Measurements from ENCODE around the gene C9orf152.
"Not testable (repeated sequence)": the region's sequence is repeated elsewhere in the genome, so short reads cannot be mapped to it uniquely, and the experiment has no call there.

The C9orf152 gene, protein sequence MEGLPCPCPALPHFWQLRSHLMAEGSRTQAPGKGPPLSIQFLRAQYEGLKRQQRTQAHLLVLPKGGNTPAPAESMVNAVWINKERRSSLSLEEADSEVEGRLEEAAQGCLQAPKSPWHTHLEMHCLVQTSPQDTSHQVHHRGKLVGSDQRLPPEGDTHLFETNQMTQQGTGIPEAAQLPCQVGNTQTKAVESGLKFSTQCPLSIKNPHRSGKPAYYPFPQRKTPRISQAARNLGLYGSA

DNA sequence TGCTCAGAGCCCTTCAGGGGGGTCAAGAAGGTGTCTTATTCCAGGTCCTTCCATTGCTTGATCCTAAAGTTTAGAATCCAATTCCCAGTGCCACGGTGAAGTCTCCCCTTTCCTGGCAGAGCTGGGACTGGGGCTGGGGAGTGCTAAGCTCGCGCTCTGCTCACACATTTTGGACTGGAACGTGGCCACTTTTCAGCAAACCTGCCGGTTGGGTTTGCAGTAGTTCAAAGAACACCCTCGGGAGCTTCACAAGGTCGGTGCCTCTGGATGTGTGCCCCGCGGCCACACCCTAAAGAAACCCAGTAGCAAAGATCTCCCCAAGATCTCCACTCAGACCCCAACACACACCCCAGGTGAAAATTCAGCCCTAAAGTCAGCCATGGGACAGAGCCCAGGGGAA, at the start of gene C9orf152:
Gene C9orf152, minus strand, starts transcription at position 129 of the 400 bp plus-strand sequence. CDS start 580 bp downstream, outside the sequence.
- no peak for DNase-seq

DNA sequence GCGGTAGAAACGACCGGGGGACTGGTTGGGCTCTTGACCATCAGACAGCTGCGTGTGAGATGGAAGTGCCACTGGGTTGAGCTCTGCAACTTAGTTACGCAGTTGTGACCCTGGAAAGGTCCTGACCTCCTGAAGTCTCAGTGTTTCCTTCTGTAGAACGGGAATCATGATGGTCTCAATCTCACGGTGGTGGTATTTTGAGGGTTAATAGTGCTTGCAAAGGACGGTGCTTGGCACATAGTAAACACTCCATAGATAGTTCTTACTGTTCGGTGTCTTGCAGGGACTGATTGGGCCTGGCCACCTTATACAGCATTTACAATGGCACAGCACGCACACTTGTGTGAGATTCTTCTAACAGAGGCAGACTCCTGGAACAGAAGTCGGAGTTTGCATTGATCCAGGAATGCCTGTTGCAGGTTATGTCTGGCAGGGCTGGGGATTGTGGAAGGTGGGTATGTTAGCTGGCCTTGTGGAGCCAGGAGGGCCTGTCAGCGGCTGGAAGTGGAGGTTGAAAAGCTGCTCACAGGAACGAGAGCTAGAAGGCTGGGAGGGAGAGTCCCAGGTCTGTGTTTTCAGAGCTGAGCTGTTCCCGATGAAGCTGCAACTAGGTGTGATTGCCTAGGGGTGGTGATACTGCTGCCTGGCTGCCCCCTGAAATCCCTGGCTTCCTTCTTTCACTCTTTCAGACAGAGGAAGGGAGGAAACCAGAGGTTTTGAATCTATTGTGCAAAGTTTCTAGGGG, 49.3 kb upstream of the C9orf152 start:
- no peak for DNase-seq

DNA sequence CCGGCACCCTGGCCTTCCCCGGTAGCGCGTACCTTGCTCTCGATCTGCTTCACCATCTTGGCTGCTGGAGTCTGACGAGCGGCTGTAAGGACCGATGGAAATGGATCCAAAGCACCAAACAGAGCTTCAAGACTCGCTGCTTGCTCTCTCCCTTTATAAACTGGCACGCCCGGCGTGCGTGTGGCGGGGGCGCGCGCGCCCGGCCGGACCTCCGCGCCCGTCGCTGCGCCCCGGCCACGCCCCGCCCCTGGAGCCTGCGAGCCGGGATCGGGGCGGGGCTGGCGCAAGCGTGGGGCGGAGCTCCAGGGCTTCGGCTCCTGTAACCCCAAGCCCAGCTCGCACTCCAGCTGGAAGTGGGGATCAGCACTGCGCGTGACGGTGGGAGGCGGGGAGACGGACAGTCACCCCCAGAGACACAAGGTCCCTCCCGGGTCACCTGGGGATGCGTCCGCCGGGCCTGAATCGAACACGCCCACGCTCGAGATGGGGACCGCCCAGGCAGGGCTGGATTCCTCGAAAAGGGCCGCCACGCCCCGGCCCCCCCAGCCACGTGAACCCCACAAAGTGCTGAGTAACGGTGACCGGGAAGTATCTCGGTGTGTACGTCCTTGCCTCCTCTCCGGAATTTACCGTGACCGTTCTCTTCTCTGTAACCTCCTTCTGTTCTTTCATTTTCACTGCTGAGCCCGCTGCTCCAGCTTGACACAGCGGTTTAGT, 48.6 kb upstream of the C9orf152 start, which contains the start of gene TXN:
Gene TXN, minus strand, starts transcription at position 128 of the 717 bp plus-strand sequence. Its CDS starts 72 bp downstream, at position 56.
- peak; percentile 53 for DNase-seq

DNA sequence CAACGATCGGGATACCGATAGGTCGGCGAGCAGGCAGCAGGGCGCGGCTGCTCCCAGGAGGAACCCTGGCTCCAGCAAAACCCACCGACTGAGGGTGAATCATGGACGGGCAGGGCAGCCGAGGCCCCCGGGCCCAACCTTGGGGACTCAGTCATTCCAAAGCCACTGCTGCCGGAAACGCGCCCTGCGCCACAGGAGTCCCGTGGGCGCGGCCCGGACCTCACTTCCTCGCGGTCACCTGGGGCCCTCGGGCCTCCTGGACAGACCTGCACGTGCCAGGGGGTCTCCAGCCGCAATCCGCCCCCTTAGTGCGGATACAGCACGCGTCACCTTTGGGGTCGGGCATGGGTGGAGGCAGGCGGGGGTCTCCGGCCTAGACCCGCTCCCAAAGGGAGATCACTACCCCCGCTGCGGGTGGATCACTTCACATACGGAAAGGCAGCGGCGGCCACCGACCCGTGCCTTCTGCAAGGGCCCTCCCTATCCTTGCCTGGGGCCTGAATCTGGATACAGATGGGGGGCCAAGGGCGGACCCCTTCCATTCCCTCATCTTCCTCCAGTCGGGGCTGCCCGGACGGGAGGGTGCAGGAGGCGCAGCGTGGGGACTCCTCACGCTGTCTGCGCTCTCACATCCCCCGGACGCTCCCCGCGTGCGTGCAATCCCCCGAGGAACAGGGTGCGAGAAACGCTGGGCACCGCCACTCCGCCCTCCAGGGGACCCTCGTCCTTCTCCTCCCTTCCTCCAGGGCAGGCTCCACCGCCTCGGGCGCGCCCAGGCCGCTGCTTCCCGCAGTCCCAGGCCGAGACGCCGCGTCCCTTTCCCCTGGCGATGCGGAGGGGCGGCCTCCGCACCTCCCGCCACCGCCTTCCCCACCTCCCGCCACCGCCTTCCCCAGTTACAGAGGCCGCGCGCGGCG, 47.8 kb upstream of the C9orf152 start:
- DNase-seq, result no peak

DNA sequence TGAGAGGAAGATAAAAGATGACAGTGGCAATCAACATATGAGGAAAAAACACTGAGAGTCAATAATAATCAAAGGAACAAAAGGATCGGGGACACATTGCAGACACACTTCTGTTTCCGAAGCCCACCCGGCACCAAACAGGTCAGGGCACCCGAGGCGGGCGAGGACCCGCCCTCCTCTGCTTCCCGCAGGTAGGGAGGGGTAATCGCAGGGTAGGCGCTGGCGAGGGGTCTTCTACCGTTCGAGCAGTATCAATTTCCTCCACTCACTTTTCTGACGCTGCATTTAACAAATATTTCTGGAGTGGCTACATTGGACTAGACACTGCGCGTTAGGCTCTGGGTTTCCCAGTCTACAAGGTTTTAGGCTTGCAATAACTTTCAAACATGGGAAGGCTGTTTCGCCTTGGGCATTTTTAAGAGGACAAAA, 47.1 kb upstream of the C9orf152 start:
- DNase-seq, result no peak

DNA sequence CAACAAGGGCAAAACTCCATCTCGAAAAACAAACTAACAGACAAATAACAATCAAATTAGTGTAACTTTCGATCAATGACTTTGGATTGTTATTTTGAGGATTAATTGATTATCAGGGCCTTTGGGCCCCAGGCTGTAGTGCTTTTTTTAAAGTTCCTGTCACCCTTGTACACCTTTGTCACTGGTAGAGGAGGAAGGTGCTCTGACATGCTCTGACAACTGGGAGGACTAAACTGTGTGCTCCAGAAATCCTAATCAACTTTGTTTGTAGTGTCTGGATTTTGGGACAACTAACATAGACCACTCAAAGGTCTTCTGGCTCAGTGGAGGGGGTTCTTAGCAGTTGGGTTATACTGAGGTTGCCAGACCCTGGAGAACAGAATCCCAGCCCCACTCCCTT, 46.5 kb upstream of the C9orf152 start:
- no peak for DNase-seq

DNA sequence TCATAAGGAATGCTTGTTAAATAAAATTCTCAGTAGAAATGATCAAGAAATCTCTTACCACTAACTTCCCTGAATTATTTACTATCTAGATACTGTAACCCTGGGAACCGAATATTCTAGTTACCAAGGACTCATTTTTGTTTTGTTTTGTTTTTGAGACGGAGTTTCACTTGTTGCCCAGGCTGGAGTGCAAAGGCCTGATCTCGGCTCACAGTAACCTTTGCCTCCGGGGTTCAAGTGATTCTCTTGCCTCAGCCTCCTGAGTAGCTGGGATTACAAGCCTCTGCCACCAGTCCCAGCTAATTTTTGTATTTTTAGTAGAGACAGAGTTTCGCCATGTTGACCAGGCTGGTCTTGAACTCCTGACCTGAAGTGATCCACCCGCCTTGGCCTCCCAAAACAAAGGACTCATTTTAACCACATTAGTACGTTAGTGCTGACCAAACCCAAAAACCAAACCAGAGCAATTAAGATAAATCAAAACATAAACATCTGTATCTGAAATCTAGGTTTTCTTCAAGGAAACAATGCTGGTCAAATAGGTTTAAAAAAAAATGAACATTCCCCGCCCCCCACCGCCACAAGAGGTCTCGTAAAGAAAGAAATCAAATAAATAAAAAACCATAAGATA, 44.7 kb upstream of the C9orf152 start:
- DNase-seq, result no peak

DNA sequence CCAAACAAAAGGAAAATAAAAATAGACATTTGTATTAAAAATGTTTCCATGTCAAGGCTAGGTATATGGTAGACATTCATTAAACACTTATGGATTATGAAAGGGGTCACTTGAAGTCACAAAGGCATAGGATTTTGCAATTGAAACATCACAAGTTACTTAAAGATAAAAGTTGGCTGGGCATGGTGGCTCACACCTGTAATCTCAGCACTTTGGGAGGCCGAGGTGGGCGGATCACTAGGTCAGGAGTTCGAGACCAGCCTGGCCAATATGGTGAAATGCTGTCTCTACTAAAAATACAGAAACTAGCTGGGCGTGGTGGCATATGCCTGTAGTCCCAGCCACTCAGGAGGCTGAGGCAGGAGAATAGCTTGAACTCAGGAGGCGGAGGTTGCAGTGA, 43.8 kb upstream of the C9orf152 start:
- DNase-seq, result not testable (repeated sequence)

DNA sequence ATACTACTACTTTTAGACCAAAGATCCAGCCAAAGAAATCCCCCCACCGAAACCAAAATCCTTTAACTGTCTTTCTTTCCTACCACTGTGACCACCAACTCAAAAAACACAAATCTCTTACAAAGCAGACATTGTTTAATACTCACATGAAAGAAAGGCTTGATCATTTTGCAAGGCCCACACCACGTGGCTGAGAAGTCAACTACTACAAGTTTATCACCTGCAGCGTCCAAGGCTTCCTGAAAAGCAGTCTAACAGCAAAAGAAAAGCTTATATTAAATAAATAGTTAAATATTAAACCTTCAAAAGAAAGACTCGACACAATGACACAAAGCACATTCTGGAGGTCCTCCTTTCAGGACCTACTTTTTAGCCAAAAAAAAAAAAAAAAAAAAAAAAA, 43.3 kb upstream of the C9orf152 start:
- DNase-seq, result no peak

DNA sequence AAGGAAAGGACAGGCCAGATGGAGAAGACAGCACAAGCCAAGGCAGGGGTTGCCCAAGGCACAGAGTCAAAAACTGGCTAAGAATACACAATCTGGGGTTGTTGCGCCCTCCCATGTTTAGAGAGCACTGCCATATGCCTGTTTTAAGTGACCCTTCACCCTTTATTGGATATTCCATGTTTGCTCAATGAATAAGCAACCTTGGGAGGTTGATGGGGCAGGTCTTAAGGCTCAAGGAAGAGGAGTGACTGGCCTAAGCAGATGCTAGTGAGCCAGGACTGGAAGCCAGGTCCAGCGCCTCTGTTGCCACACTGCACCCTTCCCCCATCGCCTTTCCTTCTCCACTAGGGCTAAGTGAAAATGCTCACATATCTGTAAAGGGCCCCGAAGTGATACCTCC, 41.6 kb upstream of the C9orf152 start:
- DNase-seq, result no peak

DNA sequence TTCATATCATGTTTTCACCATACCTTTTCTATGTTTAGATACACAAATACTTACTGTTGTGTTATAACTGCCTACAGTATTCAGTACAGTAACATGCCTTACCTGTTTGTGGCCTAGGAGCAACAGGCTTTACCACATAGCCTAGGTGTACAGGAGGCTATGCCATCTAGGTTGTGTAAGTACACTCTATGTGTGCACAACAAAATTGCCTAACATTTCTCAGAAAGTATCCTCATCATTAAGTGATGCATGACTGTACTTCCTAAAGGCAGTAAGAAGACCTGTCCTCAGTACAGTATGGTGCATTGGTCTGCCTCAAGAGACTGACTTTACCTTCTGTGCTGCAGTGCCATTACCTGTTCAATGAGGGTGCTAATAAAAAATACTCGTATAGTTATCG, 40.4 kb upstream of the C9orf152 start:
- no peak for DNase-seq

DNA sequence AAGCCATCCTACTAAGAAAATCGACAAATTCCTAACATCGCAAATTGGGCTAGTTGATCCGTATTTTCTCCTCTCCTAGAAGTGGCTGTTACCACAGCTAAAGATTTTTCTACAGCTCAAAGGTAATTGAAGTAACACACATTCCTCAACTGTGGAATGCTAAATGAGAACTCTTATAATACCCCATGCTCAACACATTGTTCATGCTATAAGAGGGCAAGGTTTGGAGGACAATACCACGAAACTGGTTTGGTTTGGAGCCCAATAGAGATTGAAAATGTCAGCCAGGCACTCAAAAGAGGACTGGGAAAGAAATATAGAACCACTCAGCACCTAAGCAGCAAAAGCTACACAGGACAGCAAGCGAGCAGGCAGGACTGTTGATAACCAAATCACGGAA, 38.3 kb upstream of the C9orf152 start:
- DNase-seq, result no peak

DNA sequence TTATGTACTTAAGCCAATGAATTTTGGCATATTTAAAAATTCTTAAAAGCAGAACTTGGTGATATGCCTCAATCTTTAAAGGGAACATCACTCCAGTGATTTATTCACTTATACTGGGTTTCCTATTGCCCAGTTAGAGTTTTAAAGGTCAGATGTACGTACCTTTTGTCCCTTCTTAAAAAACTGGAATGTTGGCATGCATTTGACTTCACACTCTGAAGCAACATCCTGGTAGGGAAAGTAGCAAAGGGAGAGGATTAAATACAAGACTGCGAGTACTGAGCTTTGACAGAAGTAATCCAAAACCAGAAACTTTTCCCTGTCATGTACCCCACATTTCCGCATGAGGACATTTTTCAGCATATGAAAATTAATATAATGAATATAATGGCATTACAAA, 36.7 kb upstream of the C9orf152 start:
- DNase-seq, result no peak

DNA sequence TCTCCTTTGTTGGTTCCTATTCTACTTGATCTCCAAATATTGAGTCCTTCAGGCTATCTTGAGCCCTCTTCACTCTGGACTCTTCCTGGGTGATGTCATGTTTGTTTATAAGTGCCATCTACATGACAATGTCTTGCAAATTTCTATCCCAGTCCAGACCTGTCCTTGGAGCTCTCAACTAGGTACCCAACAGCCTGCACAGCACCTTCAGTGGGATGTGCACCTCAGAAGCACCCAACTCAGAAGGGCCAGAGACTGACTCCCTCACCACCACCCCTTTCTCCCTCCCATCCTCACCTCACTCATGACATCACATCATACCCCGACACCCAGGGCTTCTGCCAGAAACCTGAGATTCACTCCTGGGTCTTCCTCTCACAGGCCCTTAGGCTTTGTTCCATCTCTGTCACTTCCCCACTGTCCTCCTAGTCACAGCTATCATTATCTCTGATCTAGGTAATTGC, 33.9 kb upstream of the C9orf152 start:
- no peak for DNase-seq

DNA sequence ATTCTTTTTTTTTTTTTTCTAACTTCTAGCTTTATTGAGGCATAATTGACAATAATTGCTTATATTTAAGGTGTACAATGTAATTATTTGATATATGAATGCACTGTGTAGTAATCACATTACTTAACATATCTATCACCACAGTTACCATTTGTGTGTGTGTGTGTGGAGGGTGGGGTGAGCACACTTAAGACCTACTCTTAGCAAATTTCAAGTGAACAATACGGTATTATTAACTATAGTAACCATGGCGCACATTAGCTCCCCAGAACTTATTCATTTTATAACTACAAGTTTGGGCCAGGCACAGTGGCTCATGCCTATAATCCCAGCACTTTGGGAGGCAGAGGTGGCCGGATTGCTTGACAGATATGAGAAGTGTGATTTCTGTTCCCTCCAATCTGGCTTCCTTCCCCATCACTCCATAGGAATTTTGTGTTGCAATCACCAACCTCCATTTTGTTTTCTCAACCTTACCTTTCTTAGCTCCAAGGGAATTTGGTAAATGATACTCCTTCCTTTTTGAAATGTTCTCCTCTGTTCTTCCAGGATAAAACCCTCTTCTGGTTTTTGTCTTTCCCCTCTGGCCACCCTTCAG, 33.4 kb upstream of the C9orf152 start:
- DNase-seq, result no peak

DNA sequence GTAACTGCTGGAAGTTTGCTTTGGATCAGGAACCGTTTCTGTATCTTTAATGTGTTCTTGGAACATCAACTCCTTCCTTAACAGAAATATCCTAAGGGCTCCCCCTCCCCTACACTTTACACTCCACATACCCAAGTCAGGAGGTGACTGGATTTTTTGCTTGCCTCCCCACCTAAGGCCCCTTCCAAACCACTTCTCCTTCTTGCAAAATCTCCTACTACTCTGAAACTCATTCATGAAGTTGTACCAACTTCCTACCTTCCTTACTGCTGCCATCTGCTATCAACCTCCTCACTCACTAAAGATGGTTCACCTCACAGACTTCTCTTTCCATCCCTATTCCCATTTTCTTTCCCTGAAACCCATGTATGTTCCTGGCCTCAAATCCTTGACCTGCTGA, 32.2 kb upstream of the C9orf152 start:
- no peak for DNase-seq

DNA sequence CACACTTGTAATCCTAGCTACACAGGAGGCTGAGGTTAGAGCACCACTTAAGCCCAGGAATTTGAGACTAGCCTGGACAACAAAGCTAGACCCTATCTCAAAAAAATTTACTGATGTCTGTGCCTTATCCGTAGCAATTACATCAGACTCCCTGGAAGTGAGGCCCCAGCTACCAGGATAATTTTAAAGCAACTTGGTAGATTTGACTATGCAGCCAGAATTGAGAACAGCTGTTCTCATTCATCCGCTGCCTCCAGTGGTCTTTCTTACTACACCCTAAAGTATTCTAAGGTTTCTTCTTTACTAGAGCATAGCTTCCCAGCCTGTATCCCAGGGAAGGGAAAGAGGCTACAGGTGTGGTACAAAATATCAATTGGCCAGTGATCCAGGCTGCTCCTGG, 20.4 kb upstream of the C9orf152 start:
- no peak for DNase-seq

DNA sequence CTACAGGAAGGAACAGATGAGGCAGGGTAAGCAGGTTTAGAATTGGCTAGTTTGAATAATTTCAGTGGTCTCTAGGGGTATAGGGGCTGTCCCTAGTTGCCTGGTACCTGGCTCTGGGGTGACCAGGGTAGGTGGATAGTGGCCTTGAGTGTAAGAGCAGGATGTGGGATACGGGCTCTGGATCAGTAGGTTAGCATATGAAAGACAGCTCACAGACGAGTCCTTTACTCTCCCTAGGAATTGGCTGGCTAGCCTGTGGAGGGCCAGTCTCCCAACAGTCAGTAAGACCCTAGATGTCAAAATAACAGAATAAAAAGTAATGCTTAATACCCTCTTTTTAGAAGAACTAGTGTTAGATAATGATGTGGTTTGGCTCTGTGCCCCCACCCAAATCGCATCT, 16.6 kb upstream of the C9orf152 start:
- DNase-seq, result no peak

DNA sequence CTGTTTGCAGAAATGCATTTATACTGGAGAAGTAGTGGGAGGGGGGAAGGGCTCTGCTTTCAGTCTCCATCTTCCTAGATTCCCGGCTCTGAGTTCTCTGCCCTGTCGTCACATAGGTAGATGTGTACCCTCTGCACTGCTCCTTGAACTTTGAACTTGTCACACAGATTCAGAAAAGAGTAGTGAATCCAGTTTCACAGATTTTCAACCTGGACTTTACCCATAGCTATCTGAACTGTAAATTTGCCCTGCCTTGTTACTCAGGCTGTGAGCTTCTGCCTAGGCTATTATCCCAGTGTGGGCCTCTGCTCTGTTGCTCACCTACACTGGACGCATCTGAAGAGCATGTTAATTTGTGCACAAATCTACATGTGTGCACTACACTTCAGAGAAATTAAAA, 12.8 kb upstream of the C9orf152 start:
- DNase-seq, result no peak

DNA sequence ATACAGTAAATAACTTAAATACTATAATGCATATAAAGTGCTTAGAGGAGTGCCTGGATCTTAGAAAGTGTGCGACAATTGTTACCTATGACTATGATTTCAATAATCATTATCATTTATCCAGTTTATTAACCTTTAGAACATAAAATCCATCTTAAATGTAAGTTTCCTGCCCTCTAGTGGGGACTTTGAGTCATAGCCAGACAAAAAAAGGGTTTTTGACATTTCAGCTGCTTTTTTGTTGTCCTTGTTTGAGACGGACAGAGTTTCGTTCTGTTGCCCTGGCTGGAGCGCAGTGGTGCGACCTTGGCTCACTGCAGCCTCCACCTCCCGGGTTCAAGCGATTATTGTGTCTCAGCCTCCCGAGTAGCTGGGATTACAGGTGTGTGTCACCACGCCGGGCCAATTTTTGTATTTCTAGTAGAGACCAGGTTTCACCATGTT, 9.7 kb upstream of the C9orf152 start:
- no peak for DNase-seq

DNA sequence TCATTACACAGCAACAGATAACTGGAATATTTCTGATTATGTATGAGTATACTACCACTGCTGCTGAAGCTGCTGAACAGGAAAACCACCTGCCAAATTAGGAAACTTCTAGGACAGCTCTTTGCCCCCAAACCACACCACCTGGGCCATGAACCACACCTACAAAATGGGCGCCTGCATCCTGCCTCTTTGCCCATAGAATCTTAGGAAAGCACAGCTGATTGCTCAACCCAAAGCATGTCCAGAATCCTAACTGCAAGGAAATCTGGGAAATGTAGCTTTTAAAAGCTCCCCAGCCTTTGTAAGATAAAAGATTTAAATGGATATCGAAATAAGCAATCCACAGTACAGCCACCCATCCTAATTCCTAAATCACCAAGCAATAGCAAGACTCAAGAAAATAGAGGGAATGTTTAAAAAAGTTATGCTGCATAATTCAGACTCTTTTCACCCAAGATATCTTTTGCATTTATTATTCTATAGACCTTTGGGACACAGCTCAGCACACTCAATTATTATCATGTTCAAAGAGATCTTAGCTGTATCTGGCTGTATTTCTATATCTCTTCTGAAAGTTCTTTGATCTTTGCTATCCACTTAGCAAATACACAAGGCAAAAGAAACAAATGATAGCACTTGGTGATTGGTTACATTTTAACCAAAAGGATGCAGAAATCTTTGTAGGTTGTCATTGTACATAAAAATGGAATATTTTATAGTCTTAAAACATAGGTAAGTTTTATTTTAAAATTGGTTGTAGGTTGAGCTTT, 6.8 kb upstream of the C9orf152 start:
- DNase-seq, result no peak

Data from SIG-M5 (cell line).